Occipital lobe (tissue), 2 donors: ENCODE measurements around the gene TANGO6. TPM values are rescaled to one million over a fixed set of nuclear protein-coding genes. Genes with fewer than 3 reads are reported as not detected.

ENCODE experiments used
- DNase-seq: peaks from one replicate; lab custom pipeline; 2025; lab: John Stamatoyannopoulos, UW
- total RNA-seq: library from RNA; depleted of rRNA; stranded (reverse); fragments of >200 nt; gene quantifications from one replicate; pipeline ENCODE4 v1.2.3, GENCODE V29; 2014

The TANGO6 gene
- total RNA-seq, 1 donor from 2014 or later: 30.1 TPM

DNA sequence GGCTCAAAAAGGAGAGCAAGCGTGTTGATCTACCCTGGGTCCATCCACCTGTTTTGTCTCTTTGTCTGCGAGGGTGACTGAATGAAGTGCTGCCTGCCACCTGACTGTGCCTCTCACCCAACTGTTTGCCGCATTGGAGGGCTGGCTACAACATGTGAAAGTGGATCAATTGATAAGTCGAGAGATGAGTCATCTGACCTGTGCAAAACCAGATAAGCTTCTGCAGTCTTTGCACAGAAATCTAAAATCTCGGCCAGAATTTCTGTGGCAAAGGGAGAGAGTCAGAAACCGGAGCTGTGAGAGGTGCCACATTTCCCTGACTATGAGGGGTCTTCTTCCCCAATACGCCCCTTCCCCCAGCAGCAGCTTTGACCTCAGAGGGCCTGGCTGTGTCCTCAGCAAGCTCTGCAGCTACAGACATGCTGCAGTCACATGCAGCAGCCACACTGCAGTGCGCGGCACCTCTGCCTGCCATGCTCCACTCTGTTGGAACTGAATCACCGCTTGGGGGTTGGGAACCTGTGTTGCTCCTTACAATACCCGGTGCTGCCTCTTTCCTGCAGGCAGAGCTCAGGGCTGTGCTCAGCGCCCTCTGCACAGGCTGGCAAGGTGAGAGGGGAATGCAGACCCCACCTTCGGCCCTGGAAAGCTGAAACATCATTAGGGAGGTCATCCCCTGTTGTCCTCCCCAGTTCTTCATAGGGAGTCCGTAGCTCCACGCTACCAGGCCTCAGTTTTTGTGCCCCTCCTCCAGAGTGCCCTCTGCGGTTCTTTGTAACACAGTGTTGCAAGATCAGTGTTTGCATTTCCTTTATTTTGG is 246.0 kb downstream of the TANGO6 start:
- no peak for DNase-seq

DNA sequence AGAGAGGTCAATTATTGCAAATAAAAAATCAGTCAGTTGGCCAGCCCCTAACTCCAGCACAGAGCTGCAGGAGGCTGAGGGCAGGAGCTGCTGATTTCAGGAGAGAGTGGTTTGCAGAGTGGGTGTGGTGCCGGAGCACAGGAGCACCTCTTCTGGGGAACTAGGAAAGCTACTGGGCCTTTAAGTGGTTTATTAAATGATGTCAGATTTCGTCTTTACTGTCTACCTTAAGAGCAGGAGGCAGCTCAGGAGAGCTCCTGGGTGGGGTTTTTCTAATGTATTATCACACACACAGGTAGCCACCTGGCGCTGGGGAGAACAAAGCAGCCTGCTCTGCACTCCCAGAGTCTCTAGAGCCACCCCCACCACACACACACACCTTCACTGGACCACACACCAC is 250.6 kb downstream of the TANGO6 start:
- DNase-seq: no peak

- no peak for DNase-seq
These were observed 251.2 kb downstream of the TANGO6 start for GRCh38 chr16:69094501-69094900.

DNA sequence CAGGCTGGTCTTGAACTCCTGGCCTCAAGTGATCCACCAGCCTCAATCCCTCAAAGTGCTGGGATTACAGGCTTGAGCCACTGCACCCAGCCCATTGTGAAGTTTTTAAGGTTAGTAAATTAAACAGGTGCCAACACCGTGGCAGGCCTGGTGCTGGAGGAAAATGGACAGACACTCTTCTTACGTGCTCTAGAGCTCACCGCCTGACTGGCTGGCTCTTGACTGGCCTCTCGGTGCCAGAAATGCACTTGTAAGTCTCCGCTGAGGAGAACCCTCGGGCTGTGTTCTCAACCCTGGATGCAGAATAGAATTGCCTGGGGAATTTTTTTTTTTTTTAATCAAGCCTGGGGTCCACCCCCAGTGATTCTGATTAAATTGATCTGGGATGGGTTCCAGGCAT is 251.9 kb downstream of the TANGO6 start:
- DNase-seq: no peak

GRCh38 chr16:69100071-69100691 is 256.9 kb downstream of the TANGO6 start:
- DNase-seq: no peak

DNA sequence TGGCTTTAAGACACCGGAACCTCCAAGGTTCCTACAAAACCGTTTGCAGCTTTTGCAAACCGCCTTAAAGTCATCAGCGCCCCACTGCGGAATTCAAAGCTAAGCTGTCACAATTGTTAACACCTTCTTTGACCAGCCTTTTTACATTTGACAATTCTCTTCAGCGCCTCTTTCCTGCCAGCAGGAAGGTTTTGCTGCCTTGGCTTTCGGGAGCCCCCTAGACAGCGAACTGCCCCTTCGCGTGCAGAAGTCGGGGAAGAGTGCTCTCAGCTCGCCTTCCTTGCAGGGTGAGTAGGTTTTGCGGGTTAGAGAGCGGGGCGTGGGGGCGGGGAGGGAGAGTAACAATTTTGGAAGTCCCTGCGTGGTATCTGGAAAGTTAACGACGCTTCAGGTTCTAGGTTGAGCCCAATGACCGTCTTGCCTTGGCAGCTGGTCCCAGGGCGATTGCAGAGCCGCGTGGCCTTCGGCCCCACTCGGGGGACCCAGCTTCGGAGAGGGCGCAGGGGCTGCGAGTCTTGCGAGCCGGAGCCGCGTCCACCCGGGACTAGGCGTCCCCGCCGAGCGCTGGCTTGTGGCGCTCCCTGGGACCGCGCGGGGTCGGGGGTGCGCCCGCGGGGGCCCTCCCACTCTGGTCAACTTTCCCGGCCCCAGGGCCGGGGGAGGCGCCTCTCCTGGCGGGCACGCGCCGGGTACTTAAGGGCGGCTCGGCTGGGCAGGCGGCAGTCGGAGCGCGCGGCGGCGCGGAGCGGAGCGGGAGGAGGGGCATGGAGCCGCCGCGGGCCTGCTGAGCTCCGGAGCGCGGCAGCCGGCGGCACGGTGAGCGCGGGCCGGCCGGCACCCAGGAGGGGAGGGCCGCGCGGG is 262.4 kb downstream of the TANGO6 start, which contains the start of gene HAS3:
Gene HAS3 (plus strand): TSS at position 153 of the 861 bp plus-strand sequence. CDS start 3,743 bp downstream, outside the sequence.
- no peak for DNase-seq

- DNase-seq: no peak
These were observed 263.4 kb downstream of the TANGO6 start for GRCh38 chr16:69106491-69107315.

GRCh38 chr16:69107316-69107962 is 264.1 kb downstream of the TANGO6 start:
- no peak for DNase-seq

- no peak for DNase-seq
These were observed 265.0 kb downstream of the TANGO6 start for GRCh38 chr16:69108064-69108904.

GRCh38 chr16:69108905-69109252 is 265.5 kb downstream of the TANGO6 start:
- DNase-seq: no peak

DNA sequence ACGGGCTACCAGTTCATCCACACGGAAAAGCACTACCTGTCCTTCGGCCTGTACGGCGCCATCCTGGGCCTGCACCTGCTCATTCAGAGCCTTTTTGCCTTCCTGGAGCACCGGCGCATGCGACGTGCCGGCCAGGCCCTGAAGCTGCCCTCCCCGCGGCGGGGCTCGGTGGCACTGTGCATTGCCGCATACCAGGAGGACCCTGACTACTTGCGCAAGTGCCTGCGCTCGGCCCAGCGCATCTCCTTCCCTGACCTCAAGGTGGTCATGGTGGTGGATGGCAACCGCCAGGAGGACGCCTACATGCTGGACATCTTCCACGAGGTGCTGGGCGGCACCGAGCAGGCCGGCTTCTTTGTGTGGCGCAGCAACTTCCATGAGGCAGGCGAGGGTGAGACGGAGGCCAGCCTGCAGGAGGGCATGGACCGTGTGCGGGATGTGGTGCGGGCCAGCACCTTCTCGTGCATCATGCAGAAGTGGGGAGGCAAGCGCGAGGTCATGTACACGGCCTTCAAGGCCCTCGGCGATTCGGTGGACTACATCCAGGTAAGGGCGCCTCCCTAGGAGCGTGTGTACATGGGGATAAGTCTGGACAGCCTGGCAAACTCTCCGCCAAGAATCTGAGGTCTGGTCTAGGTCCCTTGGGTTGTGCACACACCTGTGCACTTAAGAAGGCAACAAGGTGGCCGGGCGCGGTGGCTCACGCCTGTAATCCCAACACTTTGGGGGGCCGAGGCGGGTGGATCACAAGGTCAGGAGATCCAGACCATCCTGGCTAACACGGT is 266.3 kb downstream of the TANGO6 start:
- no peak for DNase-seq

DNA sequence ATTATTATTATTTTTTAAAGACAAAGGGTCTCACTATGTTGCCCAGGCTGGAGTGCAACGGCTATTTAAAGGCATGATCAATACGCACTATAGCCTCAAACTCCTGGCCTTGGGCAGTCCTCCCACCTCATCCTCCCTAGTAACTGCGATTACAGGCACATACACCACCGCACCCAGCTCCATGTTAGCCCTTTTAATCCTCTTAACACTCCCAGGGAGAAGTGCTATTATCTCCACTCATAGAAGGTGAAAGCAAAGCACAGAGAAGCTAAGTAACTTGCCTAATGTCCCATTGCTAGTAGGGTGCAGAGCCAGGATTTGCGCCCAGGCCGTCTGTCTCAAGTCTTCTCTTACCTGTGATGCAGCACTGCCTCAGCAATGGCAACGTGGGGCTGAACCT is 267.1 kb downstream of the TANGO6 start:
- no peak for DNase-seq

DNA sequence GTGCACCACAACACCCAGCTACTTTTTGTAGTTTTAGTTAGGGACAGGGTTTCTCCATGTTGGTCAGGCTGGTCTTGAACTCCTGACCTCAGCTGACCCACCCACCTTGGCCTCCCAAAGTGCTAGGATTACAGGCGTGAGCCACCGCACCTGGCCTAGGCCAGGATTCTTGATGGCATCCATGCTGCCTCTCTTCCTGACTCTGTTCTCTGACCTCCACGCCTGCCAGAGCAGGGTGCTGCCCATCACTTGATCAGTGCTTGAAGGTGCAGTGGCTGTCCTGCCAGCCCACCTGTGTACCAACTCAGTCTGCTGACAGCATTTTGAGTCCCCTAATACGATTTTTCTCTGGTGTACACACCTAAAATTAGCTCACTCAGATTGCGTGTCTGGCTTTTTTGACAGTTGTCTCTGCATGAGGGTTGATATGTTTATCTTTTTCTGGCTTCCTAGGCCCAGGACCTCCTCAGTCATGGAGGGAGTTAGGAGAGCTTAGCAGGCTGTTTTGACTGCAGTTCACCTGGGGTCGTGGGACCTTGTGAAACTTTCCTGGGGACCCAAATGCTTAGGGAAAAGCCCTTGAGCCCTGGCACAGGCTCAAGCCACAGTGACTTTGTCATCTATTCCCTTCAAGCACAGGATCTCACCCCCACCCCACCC is 268.0 kb downstream of the TANGO6 start:
- no peak for DNase-seq

DNA sequence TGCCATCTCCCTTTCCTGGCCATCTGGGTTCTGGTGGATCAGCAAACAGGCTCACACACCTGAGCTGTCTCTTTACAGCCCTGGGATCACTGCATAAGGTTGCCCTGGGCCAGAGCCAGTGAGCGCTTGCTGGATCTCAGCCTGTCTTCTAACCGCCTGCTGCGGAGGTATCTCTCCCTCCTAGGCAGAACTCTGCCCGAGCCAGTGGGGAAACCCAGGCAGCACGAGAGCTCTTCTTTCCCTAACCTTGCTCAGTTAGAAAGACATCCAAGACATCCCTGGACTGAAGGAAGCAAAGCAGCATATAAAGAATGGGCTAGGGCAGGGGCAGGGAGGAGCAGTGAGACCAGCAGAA is 268.5 kb downstream of the TANGO6 start:
- no peak for DNase-seq

DNA sequence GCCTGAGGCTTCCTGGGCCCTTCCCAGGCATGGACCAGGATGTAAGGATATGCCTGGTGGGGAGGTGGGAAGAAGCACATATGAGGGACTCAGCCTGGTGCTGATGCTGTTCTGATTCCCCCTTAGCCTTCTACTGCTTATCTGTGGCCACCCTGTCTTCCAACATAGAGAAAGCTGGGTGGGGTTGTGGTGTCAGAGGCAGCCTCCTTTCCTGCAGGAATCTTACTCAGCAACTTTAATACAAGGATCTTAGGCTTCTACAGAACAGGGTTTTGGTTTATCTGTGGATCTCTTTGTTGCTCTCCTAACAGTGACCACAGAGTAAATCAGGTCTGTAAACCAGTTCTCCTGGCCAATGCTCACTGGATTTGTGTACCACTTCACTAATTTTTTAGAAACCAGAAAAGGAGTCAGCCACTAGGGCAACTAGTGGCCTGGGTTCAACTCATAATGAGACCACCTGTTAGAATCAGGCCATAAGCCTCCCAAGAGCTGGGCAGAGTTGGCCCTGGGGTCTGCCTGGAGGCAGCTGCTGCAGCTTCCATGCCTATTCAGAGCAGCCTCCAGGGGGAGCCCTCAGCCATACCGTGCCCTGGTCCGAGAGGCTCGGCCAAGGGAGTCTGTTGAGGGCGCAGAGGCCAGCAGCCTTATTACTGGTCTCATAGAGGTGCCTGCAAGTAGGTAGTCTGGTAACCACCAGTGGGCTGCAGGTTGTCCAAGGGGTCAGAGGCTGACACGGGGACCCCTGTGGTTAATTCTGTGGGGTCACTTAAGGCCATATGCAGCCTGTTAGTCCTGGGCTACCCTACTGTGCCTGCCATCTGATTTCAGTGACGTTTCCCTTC is 269.2 kb downstream of the TANGO6 start:
- no peak for DNase-seq

GRCh38 chr16:69113216-69113615 is 269.9 kb downstream of the TANGO6 start:
- DNase-seq: no peak

- DNase-seq: no peak
These were observed 271.1 kb downstream of the TANGO6 start for GRCh38 chr16:69114346-69114975.
